Subcutaneous abdominal adipose tissue (tissue), 5 donors: ENCODE measurements around the gene DUOX1.

Source experiments
- H3K27ac ChIP-seq: one replicate; pipeline ENCODE4 v1.7.0; 2013; ENCODE audit warnings: low read depth, mild to moderate bottlenecking, inconsistent platforms, low read length, moderate library complexity
- H3K27me3 ChIP-seq, 5 donors: one replicate each; pipeline ENCODE4 v1.7.0; 2013; ENCODE audit warnings: low read length in 5 of 5, inconsistent platforms in 1 of 5; ENCODE audit not compliant: control insufficient read depth in 5 of 5, insufficient read depth in 4 of 5
- H3K36me3 ChIP-seq, 5 donors: one replicate each; pipeline ENCODE4 v1.7.0; 2013; ENCODE audit warnings: low read length in 5 of 5; ENCODE audit not compliant: control insufficient read depth in 5 of 5, insufficient read depth in 5 of 5
- H3K4me1 ChIP-seq, 5 donors: one replicate each; pipeline ENCODE4 v1.7.0; 2013; ENCODE audit warnings: low read length in 5 of 5, mild to moderate bottlenecking in 3 of 5, moderate library complexity in 1 of 5; ENCODE audit not compliant: control insufficient read depth in 5 of 5, insufficient read depth in 5 of 5
- H3K4me3 ChIP-seq, 5 donors: one replicate each; pipeline ENCODE4 v1.7.0; 2013; ENCODE audit warnings: low read length in 5 of 5, low read depth in 1 of 5
- H3K9ac ChIP-seq, 5 donors: one replicate each; pipeline ENCODE4 v1.7.0; 2013; ENCODE audit warnings: low read length in 5 of 5, mild to moderate bottlenecking in 4 of 5, moderate library complexity in 3 of 5
- H3K9me3 ChIP-seq, 5 donors: one replicate each; pipeline ENCODE4 v1.7.0; 2013; ENCODE audit warnings: low read length in 5 of 5; ENCODE audit not compliant: control insufficient read depth in 5 of 5
- donor health status: healthy.
- donor health status: healthy.
- donor health status: healthy.
- donor health status: healthy.
- donor health status: healthy.

Gene DUOX1

DNA sequence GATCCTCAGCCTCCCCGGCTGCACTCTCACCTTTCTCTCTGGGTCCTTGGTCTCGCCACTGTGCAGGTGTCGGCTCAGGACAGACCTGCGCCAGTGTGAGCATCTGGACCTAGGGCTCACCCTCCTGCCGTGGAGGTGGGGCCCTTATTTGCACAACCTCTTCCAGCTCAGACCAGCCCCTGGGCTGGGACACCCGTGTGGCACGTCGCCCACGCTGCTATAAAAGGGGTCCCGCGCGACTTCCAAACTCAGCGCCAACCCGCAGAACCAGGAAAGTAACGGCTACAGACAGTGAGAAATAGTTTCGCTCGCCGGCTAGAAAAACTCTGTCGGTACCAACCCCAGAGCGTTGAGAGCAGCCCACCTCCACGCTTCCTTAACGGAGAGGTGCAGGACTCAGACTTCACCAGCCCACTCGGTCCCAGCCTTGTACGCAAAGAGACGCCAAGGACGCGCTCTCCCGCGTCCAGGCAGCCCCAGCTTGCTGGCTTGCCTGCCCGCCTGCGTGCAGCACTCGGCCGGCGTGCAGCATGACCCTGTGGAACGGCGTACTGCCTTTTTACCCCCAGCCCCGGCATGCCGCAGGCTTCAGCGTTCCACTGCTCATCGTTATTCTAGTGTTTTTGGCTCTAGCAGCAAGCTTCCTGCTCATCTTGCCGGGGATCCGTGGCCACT lies 15.6 kb upstream of the DUOX1 start, which contains the start of the genes DUOX2 and DUOXA2:
DUOX2 (minus strand) TSS at position 97 of the 675 bp plus-strand sequence. CDS start 761 bp downstream, outside the sequence.
DUOXA2 (plus strand) TSS at position 251 of the 675 bp plus-strand sequence; CDS start at position 531, 280 bp downstream.
- Histone ChIP-seq H3K4me3 (peak within 1 kb of the TSS in 1 of 5 donors; percentile 9), H3K36me3 (no peaks in the 10 kb centered on the region), H3K27ac (no peak within 1 kb of the TSS), H3K27me3 (peaks cover 63 to 81% (median 78%) of the 10 kb centered on the region in 5 donors), H3K9me3 (no peaks in the 10 kb centered on the region), H3K4me1 (peaks cover 1 to 36% (median 35%) of the 10 kb centered on the region in 5 donors), H3K9ac (no peak within 1 kb of the TSS)

DNA sequence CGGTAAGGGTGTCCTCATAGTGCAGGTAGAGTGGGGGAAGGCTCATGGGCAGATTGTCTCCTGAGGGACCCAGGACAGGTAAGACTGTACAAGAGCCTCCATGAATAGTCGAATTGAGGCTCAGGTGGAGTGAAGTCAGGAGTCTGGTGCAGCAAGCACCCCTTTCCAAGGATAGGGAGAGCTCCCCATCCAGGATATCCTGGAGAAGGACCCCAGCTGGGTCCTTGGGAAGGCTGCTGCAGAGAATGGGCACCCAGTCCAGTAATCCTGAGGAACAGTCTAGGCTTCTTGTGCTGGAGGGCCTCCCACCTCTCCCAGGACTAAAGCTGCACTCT lies 15.1 kb upstream of the DUOX1 start:
- H3K9me3 ChIP-seq = no peaks in the 10 kb centered on the region
- no peak overlapping the region for H3K27ac ChIP-seq
- H3K4me3 ChIP-seq = no peak overlapping the region
- peaks cover 1 to 36% (median 35%) of the 10 kb centered on the region in 5 donors for H3K4me1 ChIP-seq
- peaks cover 60 to 80% (median 75%) of the 10 kb centered on the region in 5 donors for H3K27me3 ChIP-seq
- no peak overlapping the region for H3K9ac ChIP-seq
- H3K36me3 ChIP-seq = no peaks in the 10 kb centered on the region

- Histone ChIP-seq H3K9me3 (no peaks in the 10 kb centered on the region), H3K9ac (no peak overlapping the region), H3K27me3 (peaks cover 54 to 75% (median 73%) of the 10 kb centered on the region in 5 donors), H3K4me3 (no peak overlapping the region), H3K4me1 (peaks cover 1 to 36% (median 35%) of the 10 kb centered on the region in 5 donors), H3K27ac (no peak overlapping the region), H3K36me3 (no peaks in the 10 kb centered on the region)
Observed at GRCh38 chr15:45115312-45115820, 14.4 kb upstream of the DUOX1 start.

- H3K9me3 ChIP-seq = no peaks in the 10 kb centered on the region
- no peak overlapping the region for H3K27ac ChIP-seq
- H3K4me1 ChIP-seq = peaks cover 1 to 36% (median 35%) of the 10 kb centered on the region in 5 donors
- peaks cover 54 to 80% (median 71%) of the 10 kb centered on the region in 5 donors for H3K27me3 ChIP-seq
- no peak overlapping the region for H3K4me3 ChIP-seq
- H3K36me3 ChIP-seq = no peaks in the 10 kb centered on the region
- H3K9ac ChIP-seq = no peak overlapping the region
Observed at GRCh38 chr15:45116006-45116481, 13.8 kb upstream of the DUOX1 start.

- no peak overlapping the region for H3K9ac ChIP-seq
- no peaks in the 10 kb centered on the region for H3K36me3 ChIP-seq
- H3K27me3 ChIP-seq = peaks cover 52 to 83% (median 73%) of the 10 kb centered on the region in 5 donors
- H3K4me1 ChIP-seq = peaks cover 1 to 36% (median 35%) of the 10 kb centered on the region in 5 donors
- peak overlapping the region in 2 of 5 donors; percentile 5 to 36 for H3K4me3 ChIP-seq
- no peaks in the 10 kb centered on the region for H3K9me3 ChIP-seq
- no peak overlapping the region for H3K27ac ChIP-seq
Observed at GRCh38 chr15:45116482-45117307, 13.1 kb upstream of the DUOX1 start.

DNA sequence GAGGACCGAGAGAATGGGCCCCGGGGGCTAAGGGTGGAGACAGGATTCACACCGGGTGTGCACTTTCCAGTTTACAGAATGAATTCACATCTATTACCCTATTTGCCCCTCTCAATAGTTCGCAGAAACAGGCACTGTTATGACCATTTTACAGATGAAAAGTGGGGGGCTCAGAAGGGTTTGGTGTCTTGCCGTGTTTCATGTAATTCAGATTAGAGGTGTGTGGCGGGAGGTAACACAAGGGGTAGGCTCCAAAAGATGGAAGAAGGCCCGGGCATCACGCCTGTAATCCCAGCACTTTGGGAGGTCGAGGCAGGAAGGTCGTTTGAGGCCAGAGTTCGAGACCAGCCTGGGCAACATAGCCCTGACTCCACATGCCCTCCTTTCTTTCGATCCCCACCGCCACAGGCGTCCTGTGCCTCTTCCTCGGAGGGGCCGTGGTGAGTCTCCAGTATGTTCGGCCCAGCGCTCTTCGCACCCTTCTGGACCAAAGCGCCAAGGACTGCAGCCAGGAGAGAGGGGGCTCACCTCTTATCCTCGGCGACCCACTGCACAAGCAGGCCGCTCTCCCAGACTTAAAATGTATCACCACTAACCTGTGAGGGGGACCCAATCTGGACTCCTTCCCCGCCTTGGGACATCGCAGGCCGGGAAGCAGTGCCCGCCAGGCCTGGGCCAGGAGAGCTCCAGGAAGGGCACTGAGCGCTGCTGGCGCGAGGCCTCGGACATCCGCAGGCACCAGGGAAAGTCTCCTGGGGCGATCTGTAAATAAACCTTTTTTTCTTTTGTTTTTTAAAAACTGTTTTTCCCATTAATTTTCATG lies 12.3 kb upstream of the DUOX1 start:
- H3K4me3 ChIP-seq = peak overlapping the region; percentile 36 to 54 (median 42)
- peak overlapping the region in 2 of 5 donors; percentile 10 to 37 for H3K9ac ChIP-seq
- peaks cover 1 to 31% (median 27%) of the 10 kb centered on the region in 5 donors for H3K4me1 ChIP-seq
- H3K27me3 ChIP-seq = peaks cover 49 to 79% (median 67%) of the 10 kb centered on the region in 5 donors
- no peak overlapping the region for H3K27ac ChIP-seq
- H3K9me3 ChIP-seq = no peaks in the 10 kb centered on the region
- H3K36me3 ChIP-seq = no peaks in the 10 kb centered on the region

DNA sequence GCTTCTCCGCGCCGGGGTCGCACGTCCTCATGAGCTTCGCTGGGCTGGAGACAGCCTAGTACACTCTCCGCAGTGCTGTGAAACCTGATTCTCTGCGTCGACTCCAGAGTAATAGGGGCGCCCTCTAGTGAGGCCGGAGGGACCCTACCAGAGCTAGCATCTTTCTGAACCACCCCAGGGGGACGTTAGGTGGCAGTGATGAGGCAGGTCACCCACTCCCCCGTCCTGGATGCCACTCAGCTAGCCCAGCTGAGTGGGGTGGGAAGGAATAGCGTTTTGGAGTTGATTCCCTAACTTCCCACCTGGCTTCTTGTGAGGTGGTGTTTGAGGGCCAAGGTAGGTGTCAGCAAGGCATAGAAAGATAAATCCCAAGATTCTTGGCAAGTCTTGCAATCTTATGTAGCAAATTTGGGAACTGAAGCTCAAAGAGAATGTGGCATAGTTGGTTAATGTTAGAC lies 11.6 kb upstream of the DUOX1 start:
- H3K4me1 ChIP-seq = peaks cover 1 to 26% (median 22%) of the 10 kb centered on the region in 5 donors
- H3K9me3 ChIP-seq = no peaks in the 10 kb centered on the region
- H3K36me3 ChIP-seq = no peaks in the 10 kb centered on the region
- H3K27ac ChIP-seq = no peak overlapping the region
- H3K4me3 ChIP-seq = peak overlapping the region; percentile 36 to 54 (median 42)
- peak overlapping the region in 2 of 5 donors; percentile 10 to 37 for H3K9ac ChIP-seq
- H3K27me3 ChIP-seq = peaks cover 43 to 73% (median 60%) of the 10 kb centered on the region in 5 donors

DNA sequence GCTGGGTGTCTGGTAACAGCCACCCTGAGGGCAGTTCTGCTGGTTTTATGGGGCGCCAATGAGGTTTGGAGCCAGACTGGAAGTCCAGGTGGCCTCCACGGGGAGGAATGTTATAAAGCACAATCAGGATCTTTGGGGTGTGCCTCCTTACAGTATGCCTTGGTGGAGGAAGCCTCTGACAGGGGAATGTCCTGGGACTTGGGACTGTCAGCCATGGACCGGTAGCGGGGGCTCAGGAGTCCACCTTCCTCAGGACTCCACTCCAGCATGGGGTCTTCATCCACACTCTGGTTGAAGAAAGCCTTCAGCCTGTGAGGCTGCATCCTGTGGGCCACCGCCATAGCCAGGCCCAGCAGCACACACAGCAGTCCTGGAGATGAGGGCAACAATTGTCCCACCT lies 10.8 kb upstream of the DUOX1 start:
- Histone ChIP-seq H3K36me3 (no peaks in the 10 kb centered on the region), H3K4me1 (peaks cover 1 to 26% (median 20%) of the 10 kb centered on the region in 5 donors), H3K9ac (no peak overlapping the region), H3K9me3 (no peaks in the 10 kb centered on the region), H3K27ac (no peak overlapping the region), H3K4me3 (no peak overlapping the region), H3K27me3 (peaks cover 34 to 65% (median 52%) of the 10 kb centered on the region in 5 donors)
